GM23338 (cell line): ENCODE results near the gene PGRMC2. TPM values are rescaled to one million over a fixed set of nuclear protein-coding genes. Genes with fewer than 3 reads are reported as not detected.

Experiments used
- CREB1 ChIP-seq: fragments of 250-450 bp; sonication (Bioruptor Pico); IDR thresholded peaks from 2 replicates; pipeline ENCODE4 v1.5.0; 2020; ENCODE audit warnings: low read depth, mild to moderate bottlenecking, moderate library complexity
- JUNB ChIP-seq: IDR thresholded peaks from one replicate; pipeline ENCODE4 v1.6.1; 2016; ENCODE audit warnings: antibody characterized with exemption; ENCODE audit not compliant: unreplicated experiment
- NANOG ChIP-seq: IDR thresholded peaks from 2 replicates; pipeline ENCODE4 v1.6.1; 2016; ENCODE audit warnings: antibody characterized with exemption, borderline replicate concordance
- STAT1 ChIP-seq: IDR thresholded peaks from one replicate; pipeline ENCODE4 v1.6.1; 2016; ENCODE audit warnings: antibody characterized with exemption; ENCODE audit not compliant: unreplicated experiment
- ZNF331 ChIP-seq: fragments of 250-450 bp; sonication (Bioruptor Pico); IDR thresholded peaks from 2 replicates; pipeline ENCODE4 v1.5.0; 2020; ENCODE audit warnings: low read depth, mild to moderate bottlenecking, moderate library complexity
- polyA plus RNA-seq: library from polyadenylated mRNA; unstranded; fragments of >200 nt; fragmentation: Nextera tagmentation; extraction: Ambion mirVana; gene quantifications from 2 replicates; pipeline ENCODE4 v1.2.1, GENCODE V29; 2016
- total RNA-seq: library from RNA; depleted of rRNA; stranded (reverse); fragments of >200 nt; shearing (Covaris generic); gene quantifications from 2 replicates; pipeline ENCODE4 v1.2.3, GENCODE V29; 2014
- TF ChIP-seq, protein P1 (sequence below): fragments of 250-450 bp; sonication (Bioruptor Pico); IDR thresholded peaks from 2 replicates; pipeline ENCODE4 v1.5.0; 2020; ENCODE audit warnings: mild to moderate bottlenecking, moderate library complexity
- TF ChIP-seq, protein P2 (sequence below): IDR thresholded peaks from one replicate; pipeline ENCODE4 v1.6.1; 2018; ENCODE audit warnings: antibody characterized with exemption; ENCODE audit not compliant: unreplicated experiment
- TF ChIP-seq, protein P3 (sequence below): IDR thresholded peaks from 2 replicates; pipeline ENCODE4 v1.6.1; 2016; ENCODE audit warnings: antibody characterized with exemption

PGRMC2 gene
- total and polyA plus RNA-seq, 2 experiments from 2014 or later = 40.2 to 61.9 TPM

DNA sequence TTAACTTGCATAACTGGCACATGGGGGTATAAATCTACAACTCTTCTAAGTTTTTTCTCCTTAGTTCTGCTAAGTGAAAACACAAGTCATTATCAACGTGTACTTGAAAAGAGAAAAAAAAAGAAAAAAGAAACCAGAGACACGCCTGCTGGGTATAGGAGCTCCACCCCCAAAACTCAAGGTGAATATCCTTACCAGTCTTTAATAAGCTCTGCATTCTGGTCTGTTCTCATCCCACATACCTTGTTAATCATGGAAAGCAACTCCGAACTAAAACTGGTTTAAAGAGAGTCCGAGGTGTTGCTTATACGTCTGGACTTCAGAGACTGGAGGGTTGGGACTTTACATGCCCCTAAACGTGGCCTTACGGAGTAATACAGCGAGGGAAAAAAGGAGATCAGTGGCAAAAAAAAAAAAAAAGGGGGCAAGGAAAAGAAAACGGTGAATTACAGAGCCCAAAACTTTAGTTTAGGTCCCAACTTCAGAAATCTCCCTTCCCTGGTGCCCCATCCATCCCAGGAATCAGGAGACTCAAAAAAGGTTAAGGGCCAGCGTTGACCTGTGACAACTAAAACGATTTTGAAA is 1.0 kb downstream of the PGRMC2 start (continued):
- TF ChIP-seq, protein P1, sequence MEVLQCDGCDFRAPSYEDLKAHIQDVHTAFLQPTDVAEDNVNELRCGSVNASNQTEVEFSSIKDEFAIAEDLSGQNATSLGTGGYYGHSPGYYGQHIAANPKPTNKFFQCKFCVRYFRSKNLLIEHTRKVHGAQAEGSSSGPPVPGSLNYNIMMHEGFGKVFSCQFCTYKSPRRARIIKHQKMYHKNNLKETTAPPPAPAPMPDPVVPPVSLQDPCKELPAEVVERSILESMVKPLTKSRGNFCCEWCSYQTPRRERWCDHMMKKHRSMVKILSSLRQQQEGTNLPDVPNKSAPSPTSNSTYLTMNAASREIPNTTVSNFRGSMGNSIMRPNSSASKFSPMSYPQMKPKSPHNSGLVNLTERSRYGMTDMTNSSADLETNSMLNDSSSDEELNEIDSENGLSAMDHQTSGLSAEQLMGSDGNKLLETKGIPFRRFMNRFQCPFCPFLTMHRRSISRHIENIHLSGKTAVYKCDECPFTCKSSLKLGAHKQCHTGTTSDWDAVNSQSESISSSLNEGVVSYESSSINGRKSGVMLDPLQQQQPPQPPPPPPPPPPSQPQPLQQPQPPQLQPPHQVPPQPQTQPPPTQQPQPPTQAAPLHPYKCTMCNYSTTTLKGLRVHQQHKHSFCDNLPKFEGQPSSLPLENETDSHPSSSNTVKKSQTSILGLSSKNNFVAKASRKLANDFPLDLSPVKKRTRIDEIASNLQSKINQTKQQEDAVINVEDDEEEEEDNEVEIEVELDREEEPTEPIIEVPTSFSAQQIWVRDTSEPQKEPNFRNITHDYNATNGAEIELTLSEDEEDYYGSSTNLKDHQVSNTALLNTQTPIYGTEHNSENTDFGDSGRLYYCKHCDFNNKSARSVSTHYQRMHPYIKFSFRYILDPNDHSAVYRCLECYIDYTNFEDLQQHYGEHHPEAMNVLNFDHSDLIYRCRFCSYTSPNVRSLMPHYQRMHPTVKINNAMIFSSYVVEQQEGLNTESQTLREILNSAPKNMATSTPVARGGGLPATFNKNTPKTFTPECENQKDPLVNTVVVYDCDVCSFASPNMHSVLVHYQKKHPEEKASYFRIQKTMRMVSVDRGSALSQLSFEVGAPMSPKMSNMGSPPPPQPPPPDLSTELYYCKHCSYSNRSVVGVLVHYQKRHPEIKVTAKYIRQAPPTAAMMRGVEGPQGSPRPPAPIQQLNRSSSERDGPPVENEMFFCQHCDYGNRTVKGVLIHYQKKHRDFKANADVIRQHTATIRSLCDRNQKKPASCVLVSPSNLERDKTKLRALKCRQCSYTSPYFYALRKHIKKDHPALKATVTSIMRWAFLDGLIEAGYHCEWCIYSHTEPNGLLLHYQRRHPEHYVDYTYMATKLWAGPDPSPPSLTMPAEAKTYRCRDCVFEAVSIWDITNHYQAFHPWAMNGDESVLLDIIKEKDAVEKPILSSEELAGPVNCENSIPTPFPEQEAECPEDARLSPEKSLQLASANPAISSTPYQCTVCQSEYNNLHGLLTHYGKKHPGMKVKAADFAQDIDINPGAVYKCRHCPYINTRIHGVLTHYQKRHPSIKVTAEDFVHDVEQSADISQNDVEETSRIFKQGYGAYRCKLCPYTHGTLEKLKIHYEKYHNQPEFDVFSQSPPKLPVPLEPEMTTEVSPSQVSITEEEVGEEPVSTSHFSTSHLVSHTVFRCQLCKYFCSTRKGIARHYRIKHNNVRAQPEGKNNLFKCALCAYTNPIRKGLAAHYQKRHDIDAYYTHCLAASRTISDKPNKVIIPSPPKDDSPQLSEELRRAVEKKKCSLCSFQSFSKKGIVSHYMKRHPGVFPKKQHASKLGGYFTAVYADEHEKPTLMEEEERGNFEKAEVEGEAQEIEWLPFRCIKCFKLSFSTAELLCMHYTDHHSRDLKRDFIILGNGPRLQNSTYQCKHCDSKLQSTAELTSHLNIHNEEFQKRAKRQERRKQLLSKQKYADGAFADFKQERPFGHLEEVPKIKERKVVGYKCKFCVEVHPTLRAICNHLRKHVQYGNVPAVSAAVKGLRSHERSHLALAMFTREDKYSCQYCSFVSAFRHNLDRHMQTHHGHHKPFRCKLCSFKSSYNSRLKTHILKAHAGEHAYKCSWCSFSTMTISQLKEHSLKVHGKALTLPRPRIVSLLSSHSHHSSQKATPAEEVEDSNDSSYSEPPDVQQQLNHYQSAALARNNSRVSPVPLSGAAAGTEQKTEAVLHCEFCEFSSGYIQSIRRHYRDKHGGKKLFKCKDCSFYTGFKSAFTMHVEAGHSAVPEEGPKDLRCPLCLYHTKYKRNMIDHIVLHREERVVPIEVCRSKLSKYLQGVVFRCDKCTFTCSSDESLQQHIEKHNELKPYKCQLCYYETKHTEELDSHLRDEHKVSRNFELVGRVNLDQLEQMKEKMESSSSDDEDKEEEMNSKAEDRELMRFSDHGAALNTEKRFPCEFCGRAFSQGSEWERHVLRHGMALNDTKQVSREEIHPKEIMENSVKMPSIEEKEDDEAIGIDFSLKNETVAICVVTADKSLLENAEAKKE (CRISPR knock-in tag) = no peak
- TF ChIP-seq CREB1 (CRISPR knock-in tag) (no peak), NANOG (no peak), ZNF331 (CRISPR knock-in tag) (no peak), JUNB (no peak), STAT1 (no peak)
- TF ChIP-seq, protein P2, sequence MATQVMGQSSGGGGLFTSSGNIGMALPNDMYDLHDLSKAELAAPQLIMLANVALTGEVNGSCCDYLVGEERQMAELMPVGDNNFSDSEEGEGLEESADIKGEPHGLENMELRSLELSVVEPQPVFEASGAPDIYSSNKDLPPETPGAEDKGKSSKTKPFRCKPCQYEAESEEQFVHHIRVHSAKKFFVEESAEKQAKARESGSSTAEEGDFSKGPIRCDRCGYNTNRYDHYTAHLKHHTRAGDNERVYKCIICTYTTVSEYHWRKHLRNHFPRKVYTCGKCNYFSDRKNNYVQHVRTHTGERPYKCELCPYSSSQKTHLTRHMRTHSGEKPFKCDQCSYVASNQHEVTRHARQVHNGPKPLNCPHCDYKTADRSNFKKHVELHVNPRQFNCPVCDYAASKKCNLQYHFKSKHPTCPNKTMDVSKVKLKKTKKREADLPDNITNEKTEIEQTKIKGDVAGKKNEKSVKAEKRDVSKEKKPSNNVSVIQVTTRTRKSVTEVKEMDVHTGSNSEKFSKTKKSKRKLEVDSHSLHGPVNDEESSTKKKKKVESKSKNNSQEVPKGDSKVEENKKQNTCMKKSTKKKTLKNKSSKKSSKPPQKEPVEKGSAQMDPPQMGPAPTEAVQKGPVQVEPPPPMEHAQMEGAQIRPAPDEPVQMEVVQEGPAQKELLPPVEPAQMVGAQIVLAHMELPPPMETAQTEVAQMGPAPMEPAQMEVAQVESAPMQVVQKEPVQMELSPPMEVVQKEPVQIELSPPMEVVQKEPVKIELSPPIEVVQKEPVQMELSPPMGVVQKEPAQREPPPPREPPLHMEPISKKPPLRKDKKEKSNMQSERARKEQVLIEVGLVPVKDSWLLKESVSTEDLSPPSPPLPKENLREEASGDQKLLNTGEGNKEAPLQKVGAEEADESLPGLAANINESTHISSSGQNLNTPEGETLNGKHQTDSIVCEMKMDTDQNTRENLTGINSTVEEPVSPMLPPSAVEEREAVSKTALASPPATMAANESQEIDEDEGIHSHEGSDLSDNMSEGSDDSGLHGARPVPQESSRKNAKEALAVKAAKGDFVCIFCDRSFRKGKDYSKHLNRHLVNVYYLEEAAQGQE = no peak
- TF ChIP-seq, protein P3, sequence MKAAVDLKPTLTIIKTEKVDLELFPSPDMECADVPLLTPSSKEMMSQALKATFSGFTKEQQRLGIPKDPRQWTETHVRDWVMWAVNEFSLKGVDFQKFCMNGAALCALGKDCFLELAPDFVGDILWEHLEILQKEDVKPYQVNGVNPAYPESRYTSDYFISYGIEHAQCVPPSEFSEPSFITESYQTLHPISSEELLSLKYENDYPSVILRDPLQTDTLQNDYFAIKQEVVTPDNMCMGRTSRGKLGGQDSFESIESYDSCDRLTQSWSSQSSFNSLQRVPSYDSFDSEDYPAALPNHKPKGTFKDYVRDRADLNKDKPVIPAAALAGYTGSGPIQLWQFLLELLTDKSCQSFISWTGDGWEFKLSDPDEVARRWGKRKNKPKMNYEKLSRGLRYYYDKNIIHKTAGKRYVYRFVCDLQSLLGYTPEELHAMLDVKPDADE = no peak
